HG03521 (cell line): Measurements from ENCODE around the gene ANKS3.

Experiments used
- ATAC-seq: cut with Tn5 transposase; IDR thresholded peaks from one replicate; pipeline ENCODE4 v1.9.1; 2021; ENCODE audit warnings: mild to moderate bottlenecking, moderate library complexity; ENCODE audit not compliant: unreplicated experiment

Gene ANKS3

GRCh38 chr16:4687416-4687815 lies 46.7 kb downstream of the ANKS3 start:
- no peak for ATAC-seq

DNA sequence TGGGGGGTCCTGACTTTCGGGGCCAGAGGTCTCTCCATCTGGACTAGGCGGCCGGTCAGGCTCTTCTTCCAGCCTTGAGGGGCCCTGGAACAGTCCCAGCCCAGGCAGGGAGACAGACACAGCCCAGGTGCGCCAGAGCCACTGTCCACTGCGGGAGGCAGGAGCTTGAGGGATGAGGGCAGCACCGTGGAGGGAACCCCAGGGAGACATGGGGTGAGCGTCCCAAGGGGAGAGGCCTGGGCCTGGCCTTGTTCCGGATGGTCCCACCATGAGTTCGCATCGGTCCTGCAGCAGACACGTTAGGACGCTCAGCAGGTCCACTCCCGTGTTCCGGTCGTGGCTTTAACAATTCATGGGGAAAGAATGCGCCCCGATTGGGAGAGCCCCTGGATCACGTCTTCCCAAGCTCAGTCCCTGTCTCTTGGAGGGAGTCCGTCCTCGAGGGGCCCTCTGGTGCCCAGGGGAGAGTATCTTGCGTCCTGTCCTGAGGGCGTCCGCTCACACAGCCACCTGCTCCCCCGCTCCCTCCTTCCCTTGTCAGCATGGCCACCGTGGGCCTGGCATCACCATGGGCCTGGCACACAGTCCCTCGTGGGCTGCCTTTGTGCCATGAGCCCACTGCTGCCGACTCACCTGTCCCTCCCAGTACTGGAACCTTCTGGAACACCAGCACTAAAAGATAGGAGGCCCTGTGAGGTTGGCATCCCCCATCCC lies 47.4 kb downstream of the ANKS3 start:
- ATAC-seq, result no peak

- ATAC-seq, result no peak
These were observed 48.1 kb downstream of the ANKS3 start for GRCh38 chr16:4685776-4686496.

GRCh38 chr16:4685292-4685691 lies 48.8 kb downstream of the ANKS3 start:
- ATAC-seq, result no peak

DNA sequence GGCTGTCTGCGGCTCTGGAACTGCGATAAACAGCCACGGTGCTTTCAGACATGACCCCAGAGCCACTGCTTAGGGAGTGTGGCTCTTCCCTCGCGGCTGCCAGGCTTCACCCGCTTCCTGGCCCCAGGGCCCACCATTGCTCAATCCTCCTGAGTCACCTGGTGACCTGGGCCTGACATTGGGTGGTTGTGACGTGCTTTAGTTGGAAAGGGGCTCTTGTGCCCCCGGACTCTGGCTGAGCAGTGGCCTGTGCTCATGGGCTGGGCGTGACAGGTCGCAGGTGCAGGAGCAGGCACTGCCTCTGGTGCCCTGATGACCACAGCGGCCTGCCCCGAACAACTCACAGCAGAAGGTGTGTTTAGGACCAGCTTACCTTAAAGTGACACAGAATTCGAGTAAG lies 49.3 kb downstream of the ANKS3 start:
- ATAC-seq, result no peak

DNA sequence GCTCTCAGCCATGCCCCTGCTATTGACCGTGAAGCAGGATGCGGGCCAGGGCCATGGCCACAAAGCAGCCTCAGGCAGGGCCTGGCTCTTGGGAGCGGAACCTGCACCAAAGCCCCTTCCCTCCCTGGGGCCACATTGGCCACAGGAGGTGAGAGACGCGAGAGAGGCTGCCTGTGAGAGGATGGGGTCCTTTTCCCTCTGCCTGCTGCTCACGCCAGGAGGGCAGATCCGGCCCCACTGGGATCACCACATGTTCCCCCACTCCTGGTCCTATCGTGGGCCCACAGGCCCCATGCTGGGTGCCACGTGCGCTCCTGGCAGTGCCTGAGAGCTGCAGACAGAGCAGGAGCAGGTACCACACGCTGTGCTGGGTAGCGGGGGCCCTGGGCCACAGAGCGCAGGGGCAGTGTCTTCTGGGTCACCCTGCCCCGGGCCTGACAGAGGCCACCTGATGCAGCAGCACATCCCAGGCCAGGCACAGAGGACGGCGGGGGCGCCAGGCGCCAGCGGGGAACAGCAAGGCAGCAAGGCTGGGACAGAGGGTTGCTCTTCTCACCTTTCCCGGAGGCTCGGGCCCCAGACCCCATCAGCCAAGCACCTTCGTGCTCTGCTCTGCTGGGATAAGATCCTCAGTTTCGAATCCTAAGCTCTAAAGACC lies 49.9 kb downstream of the ANKS3 start:
- ATAC-seq, result no peak

GRCh38 chr16:4683255-4684057 lies 50.6 kb downstream of the ANKS3 start:
- no peak for ATAC-seq

DNA sequence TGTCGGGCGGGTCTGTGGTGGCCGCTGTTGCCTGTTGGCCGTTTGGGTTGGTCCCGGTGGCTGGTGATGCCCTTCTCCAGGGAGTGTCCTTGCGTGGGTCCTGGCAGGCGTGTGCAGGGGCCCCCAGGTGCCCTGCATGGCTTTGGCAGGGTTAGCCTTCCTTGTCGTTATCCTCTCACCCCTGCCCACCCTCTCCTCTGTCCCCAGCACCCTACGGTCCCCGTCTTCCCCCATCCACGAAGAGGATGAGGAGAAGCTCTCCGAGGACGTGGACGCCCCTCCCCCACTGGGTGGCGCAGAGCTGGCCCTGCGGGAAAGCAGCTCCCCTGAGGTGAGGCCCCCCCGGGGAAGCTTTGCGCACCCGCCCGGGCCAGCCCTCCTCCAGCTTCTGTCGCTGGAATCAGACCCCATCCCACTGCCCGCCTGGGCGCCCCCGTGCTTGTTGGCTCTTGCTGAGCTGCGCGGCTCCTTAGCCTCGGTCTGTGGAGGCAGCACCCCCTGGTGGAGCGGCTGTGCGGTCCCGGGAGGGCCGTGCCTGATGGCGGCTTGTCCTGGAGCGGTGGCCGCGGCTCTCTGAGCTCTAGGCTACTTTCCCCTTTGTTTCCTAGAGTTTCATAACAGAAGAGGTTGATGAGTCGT lies 51.3 kb downstream of the ANKS3 start:
- no peak for ATAC-seq

GRCh38 chr16:4682084-4682591 lies 51.9 kb downstream of the ANKS3 start:
- no peak for ATAC-seq

GRCh38 chr16:4681471-4682083 lies 52.5 kb downstream of the ANKS3 start:
- no peak for ATAC-seq

GRCh38 chr16:4680673-4681470 lies 53.2 kb downstream of the ANKS3 start:
- ATAC-seq, result no peak

GRCh38 chr16:4679850-4680636 lies 54.0 kb downstream of the ANKS3 start:
- no peak for ATAC-seq

GRCh38 chr16:4679156-4679849 lies 54.8 kb downstream of the ANKS3 start:
- no peak for ATAC-seq

- ATAC-seq, result no peak
These were observed 55.5 kb downstream of the ANKS3 start for GRCh38 chr16:4678596-4678995.

DNA sequence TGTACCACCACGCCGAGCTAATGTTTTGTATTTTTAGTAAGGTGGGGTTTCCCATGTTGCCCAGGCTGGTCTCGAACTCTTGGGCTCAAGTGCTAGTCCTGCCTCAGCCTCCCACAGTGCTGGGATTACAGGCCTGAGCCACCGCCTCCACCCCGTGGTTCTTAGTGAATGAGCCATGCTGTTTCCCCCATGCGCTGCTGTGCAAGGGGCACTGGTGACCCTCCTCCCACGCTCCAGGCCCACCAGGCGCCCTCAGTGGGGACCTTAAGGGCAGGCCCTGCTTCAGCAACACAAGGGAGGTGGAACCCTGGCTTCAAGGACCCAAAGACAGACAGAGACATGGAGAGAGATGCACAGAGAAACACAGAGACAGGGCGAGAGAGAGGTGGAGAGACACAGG lies 56.1 kb downstream of the ANKS3 start:
- no peak for ATAC-seq

- no peak for ATAC-seq
These were observed 56.7 kb downstream of the ANKS3 start for GRCh38 chr16:4677390-4677789.

DNA sequence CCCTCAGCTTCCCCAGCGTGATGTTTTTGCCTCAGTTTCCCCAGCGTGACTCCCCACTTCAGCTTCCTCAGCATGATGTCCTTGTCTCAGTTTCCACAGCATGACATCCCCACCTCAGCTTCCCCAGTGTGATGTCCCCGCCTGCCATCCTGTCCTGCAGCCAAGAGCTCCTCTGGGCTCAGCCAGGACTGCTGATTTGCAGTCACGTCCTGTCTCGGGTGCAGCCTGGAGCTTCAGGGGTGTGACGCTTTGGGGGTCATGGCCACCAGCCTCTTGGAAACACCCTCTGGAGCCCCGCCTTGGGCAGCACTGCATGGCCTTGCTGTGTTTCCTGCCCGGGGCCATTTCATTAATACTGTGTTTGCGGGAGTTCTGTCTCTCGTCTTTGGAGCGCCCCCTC lies 57.2 kb downstream of the ANKS3 start:
- ATAC-seq, result no peak
